H54 (cell line): ENCODE data around the gene TMSB15C.
"Not testable (repeated sequence)": the region's sequence is repeated elsewhere in the genome, so short reads cannot be mapped to it uniquely, and the experiment has no call there.

ENCODE experiments used
- DNase-seq: peaks from one replicate; pipeline ENCODE4 v3.0.0; 2011; ENCODE audit warnings: low spot score, mixed read lengths; ENCODE audit not compliant: insufficient read length
- FAIRE-seq: peaks from 3 replicates; lab custom pipeline; 2011; peaks lifted over from hg19 to GRCh38; lab: Jason Lieb, UNC
- POLR2A ChIP-seq: IDR thresholded peaks from 2 replicates; pipeline ENCODE4 v1.6.1; 2011; ENCODE audit warnings: low read depth, mild to moderate bottlenecking, low read length

Gene TMSB15C

DNA sequence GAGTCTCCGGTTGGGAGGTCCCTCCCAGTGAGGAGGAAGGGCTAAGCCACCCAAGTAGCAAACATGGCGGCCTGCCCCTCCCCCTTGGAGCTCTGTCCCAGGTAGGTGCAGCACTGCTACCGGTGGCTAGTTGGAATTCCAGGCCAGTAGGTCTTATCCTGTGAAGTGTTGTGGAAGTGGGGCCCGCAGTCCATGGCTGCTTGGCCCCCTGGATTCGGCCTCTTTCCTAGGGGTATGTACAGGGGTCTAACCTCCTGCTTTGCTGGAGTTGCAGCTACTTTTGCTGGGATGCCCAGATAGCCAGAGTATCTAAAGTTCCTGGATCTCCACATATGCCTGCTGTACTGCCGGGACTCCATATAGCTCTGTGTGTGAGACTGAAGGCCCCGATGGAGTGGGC, 9.9 kb upstream of the TMSB15C start:
- no peak for DNase-seq
- TF ChIP-seq POLR2A: no peak
- FAIRE-seq: no peak

DNA sequence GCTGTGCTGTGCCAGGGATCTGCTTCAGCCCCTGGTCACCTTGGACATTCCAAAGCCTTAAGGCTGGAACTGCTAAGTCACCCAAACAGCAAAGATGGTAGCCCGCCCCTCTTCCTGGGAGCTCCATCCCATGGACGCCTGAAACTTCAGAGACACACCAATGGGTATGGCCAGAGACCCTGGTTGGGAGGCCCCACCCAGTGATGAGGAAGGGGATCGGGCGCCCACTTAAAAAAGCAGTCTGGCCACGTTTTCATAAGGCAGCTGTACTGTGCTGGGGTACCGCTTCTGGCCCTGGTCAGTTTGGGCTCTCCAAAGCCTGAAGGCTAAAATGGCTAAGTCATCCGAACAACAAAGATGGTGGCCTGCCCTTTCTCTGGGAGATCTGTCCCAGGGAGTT, 9.4 kb upstream of the TMSB15C start:
- FAIRE-seq (no peak), DNase-seq (no peak)
- no peak for TF ChIP-seq POLR2A

DNA sequence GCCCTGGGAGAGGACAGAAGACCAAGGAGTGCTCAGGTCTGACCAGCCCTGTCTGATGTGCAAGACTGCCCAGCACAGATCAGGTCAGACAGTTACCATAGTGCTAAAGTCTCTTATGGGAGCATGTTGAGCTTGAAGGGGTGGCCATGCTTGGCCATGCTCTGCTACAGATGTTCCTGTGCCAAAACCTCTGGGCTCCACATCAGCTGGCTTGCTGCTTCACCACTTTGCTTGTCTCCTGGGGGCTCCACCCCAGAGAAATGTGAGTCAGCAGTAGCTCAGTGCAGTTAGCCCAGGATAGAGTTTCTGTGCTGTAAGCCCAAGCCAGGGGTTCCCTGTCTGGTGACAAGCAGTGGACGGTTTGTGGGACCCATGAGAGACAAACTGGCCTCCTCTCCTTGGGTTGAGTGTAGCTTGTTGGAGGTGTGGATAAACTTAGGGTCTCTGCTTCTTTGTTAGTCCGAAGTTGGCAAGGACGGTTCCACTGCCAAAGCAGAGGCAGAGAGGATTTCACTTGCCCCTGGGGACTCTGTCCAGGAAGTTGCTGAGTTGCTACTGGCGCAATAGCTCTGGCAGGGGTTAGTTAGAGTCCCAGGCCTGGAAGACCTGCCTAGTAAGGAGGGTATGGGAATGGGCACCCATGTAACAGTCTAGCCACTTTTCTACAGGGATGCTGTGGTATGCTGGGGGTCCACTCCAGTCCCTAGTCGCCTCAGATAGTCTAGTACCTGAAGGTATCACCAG, 8.7 kb upstream of the TMSB15C start:
- FAIRE-seq: no peak
- TF ChIP-seq POLR2A: no peak
- no peak for DNase-seq

DNA sequence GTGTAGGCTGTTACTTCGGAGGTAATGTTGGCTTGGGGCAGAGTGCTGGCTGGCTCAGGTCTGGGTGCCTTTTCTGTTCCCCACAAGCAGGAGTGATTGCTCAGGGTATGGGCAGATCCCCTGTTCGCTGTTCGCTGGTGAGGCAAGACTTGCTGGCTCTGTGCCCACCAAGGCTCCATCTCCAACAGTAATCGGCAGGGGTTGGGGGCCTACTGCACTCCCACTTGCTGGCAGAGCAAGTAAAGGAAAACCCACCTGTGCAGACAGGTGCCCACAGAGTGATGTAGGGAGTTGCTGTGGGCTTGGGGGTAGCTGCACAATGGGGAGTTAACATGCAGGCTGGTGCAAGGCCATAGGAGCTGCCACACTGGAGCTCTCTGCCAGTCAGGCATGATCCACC, 8.0 kb upstream of the TMSB15C start:
- FAIRE-seq (no peak), DNase-seq (no peak)
- no peak for TF ChIP-seq POLR2A

DNA sequence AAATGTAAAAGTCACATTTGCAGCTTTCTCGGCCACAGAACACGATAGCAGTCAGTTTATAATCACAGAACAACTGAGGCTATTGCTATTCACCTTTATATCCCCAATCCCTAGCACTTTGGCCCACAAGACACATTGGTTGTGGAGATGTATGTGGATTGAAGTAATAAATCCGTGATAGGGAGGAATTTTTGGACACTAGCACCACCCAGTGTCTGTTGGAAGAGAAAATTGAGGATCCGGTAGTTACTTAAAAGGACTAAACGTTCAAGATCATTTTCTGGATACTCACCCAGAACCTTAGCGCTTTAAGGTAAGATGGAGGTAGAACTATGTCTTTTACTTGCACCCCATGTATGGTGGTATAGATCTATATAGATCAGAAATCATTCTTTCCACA, 1.8 kb upstream of the TMSB15C start:
- not testable (repeated sequence) for DNase-seq, FAIRE-seq

DNA sequence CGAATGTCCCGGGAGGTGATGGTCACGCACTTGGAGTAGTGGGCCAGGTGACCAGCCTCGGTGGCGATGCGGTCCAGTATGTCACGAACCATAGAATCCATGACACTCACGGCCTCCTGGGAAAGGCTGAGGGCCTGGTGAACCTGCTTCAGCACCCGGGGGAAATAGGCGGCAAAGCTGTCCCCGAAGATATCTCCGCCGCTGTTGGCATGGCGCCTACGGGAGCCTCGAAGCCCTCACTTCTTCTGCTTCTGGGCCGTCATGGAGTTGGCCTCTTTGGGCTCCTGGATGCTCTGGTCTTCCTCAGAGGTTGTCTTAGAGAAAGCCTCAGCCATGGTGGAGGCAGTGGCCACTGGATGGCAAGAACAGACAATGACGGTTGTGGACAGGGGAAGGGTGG, 13.4 kb downstream of the TMSB15C start:
- DNase-seq, FAIRE-seq: not testable (repeated sequence)

DNA sequence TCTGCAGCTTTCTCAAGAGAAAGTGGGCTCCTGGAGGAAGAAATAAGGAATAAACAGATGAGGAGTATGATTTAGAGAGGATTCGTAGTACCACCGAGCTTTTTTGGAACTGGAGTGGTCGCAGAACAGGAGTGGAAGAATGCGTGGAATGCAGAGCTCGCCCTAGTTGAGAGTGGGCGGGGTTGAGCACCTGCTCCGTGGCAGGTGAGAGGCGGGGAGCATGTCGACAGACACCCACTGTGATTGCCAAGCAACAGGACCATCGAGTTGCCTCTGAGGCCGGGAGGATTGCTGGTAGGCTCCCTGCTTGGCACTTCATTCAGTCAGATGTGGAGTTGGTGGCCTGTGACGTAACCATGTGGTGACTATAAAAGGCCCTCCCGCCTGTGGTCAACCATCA, 21.1 kb downstream of the TMSB15C start:
- FAIRE-seq, DNase-seq: not testable (repeated sequence)

DNA sequence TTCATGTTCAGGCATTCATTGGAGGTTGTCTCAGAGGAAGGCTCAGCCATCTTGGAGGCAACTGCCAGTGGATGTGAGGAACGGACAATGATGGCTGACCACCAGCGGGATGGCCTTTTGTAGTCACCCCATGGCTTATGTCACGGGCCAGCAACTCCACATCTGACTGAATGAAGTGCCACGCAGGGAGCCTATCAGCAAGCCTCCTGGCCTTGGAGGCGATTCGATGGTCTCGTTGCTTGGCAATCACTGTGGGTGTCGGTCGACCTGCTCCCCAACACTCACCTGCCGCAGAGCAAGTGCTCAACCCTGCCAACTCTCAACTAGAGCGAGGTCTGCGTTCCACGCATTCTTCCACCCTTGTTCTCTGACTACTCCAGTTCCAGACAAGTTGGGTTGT, 28.9 kb downstream of the TMSB15C start:
- no peak for TF ChIP-seq POLR2A
- FAIRE-seq (no peak), DNase-seq (no peak)

DNA sequence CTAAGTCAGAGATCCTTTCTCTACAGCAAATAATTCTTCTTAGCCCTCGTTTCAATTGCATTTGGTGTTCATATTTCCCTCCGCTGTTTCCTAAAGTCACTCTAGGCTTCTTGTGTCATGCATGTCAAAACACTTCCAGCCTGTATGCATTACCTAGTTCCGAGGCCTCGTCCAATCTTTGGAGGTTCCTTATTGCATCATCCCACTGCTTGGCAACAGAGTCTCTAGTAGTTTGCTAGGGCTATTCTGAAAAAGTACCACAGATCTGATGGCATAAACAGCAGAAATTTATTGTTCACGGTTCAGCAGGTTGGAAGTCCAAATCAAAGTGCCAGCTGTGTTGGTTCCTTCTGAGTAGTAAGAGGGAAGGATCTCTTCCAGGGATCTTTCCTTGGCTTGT, 30.4 kb downstream of the TMSB15C start:
- FAIRE-seq (no peak), DNase-seq (no peak)
- no peak for TF ChIP-seq POLR2A

DNA sequence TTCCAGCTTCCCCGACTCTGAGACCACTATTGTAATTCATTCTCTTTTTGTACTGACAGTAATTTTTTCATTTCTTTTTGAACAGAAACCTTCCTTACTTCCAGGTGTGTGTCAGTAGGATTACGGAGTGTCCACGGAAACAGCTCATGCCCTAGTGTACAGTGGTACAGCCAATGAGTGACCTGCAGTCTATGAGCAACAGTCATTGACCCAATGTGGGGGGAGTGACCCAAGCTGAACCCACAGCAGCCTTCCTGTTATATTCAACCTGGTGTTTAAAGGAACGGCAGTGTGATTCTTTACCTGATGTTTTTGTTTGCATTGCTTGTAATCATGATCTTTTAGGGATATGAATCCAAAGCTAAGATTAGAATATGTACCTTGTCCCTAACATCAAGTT, 35.0 kb downstream of the TMSB15C start:
- TF ChIP-seq POLR2A: no peak
- DNase-seq (no peak), FAIRE-seq (no peak)

DNA sequence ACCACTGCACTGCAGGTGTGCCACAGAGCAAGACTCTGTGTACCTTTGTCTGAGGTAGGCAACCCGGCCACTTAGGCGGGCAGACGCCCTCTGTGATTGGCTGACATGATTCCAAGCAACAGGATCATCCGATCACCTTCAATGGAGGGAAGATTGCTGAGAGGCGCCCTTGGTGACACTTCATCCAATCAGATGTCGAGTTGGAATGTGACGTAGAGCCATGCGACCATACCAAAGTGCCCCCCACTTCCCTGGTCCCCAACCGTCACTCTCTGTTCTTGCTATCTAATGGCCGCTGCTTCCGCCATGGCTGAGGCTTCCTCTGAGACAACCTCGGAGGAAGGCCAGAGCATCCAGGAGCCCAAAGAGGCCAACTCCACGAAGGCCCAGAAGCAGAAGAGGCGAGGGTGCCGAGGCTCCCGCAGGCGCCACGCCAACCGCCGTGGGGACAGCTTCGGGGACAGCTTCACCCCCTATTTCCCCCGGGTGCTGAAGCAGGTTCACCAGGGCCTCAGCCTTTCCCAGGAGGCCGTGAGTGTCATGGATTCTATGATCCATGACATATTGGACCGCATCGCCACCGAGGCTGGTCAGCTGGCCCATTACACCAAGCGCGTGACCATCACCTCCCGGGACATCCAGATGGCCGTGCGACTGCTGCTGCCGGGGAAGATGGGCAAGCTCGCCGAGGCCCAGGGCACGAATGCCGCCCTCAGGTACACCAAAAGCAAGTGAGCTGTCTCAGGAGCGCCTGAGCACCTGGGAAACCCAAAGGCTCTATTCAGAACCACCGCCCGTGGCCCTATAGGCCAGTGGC, 36.1 kb downstream of the TMSB15C start, which contains the start of gene H2BW2:
Gene H2BW2, plus strand, starts transcription at position 268 of the 817 bp plus-strand sequence. Its CDS starts 39 bp downstream, at position 307.
- no peak for DNase-seq
- FAIRE-seq: no peak
- no peak for TF ChIP-seq POLR2A
